PC-9 (cell line): ENCODE data around the gene NOLC1.

Experiments
- CTCF ChIP-seq: fragments of 200-600 bp; sonication (generic); conservative IDR thresholded peaks from 2 replicates; pipeline ENCODE4 v1.6.1; 2017; ENCODE audit warnings: mixed run types, antibody characterized with exemption, mild to moderate bottlenecking, moderate library complexity
- EZH2 ChIP-seq: fragments of 200-600 bp; sonication (generic); IDR thresholded peaks from 2 replicates; pipeline ENCODE4 v1.8.0; 2017; ENCODE audit warnings: antibody characterized with exemption, low read depth

- TF ChIP-seq CTCF (no peak), EZH2 (no peak)
Observed at GRCh38 chr10:102191956-102192355, 39.8 kb downstream of the NOLC1 start.
